Keratinocyte (primary cell): ENCODE measurements around the gene SCAF4.

Experiments used
- CTCF ChIP-seq, 3 experiments: IDR thresholded peaks in 1 of 3; conservative IDR thresholded peaks in 1 of 3; optimal IDR thresholded peaks in 1 of 3; 2 replicates in 2 of 3; 3 replicates in 1 of 3; pipeline versions ENCODE3 to v1.5.1; 2011; ENCODE audit warnings: low read length in 3 of 3, mild to moderate bottlenecking in 3 of 3, moderate library complexity in 2 of 3, control low read depth in 1 of 3, inconsistent platforms in 1 of 3; ENCODE audit not compliant: insufficient read depth in 2 of 3; ENCODE audit errors: extremely low read depth in 1 of 3
- EZH2 ChIP-seq: IDR thresholded peaks from one replicate; pipeline ENCODE4 v1.6.1; 2012; ENCODE audit warnings: inconsistent platforms, mild to moderate bottlenecking, low read length, moderate library complexity

- TF ChIP-seq CTCF (optimal IDR thresholded peaks at IDR 0.05 in 1 of 3, IDR thresholded peaks at IDR 0.05 in 1 of 3, conservative IDR thresholded peaks at IDR 0.05 in 1 of 3; ENCODE audit: extremely low read depth in 1 of 3, insufficient read depth in 2 of 3, low read length in 3 of 3), result no peak
- no peak for TF ChIP-seq EZH2
These were observed 65.4 kb downstream of the SCAF4 start for GRCh38 chr21:31666445-31667010.
